ENCODE measurements around the gene CRB2.
A peak's percentile ranks its signal among the peaks of the same experiment; 100 is the strongest.

CRB2 gene

GRCh38 chr9:123421801-123422455, 65.9 kb downstream of the CRB2 start:
- peak; percentile 59 for DNase-seq (ENCODE audit: low read depth, low spot score)

GRCh38 chr9:123422635-123423310, 66.8 kb downstream of the CRB2 start:
- DNase-seq (ENCODE audit: low read depth, low spot score) = peak; percentile 66

GRCh38 chr9:123423311-123423640, 67.3 kb downstream of the CRB2 start:
- DNase-seq (ENCODE audit: low read depth, low spot score) = no peak

GRCh38 chr9:123424131-123424530, 68.1 kb downstream of the CRB2 start:
- no peak for DNase-seq (ENCODE audit: low read depth, low spot score)

- DNase-seq (ENCODE audit: low read depth, low spot score) = no peak
Observed at GRCh38 chr9:123424552-123425225, 68.7 kb downstream of the CRB2 start.

GRCh38 chr9:123425261-123425821, 69.3 kb downstream of the CRB2 start:
- peak; percentile 58 for DNase-seq (ENCODE audit: low read depth, low spot score)

- no peak for DNase-seq (ENCODE audit: low read depth, low spot score)
Observed at GRCh38 chr9:123425836-123426365, 69.9 kb downstream of the CRB2 start.

- DNase-seq (ENCODE audit: low read depth, low spot score) = no peak
Observed at GRCh38 chr9:123426406-123426805, 70.4 kb downstream of the CRB2 start.
